HL-60/S4 treated with retinoic acid at 250 ng/mL for 4 days and 3 days (cell line): ENCODE results near the gene CNOT8.
"Not testable (repeated sequence)": the region's sequence is repeated elsewhere in the genome, so short reads cannot be mapped to it uniquely, and the experiment has no call there.

ENCODE experiments used
- in situ Hi-C: fragments of 300-500 bp; cut with MboI; formaldehyde crosslinking; loops from 2 replicates; pipeline ENCODE4 v1.7.0; 2022; ENCODE audit warnings: low sequenced_read_pairs

CNOT8 gene

DNA sequence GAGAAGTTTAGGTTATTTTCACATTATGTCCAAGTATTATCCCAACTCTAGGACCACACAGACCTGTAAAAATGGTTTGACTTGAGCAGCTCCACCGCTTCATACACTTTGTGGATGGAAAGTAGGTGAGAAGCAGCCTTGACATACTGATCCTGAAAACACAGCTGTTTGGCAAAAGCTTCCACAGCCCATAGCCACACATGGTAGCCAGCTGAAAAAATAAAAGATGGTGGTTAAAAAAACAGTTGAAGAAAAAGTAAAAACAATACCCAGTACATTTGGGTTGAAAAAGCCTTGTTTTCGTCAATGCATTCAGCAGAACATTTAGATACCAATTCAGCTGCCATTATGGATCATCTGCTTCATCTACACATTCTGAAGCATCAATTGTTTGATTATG lies 42.8 kb downstream of the CNOT8 start:
- in situ Hi-C loops: no loop called here

DNA sequence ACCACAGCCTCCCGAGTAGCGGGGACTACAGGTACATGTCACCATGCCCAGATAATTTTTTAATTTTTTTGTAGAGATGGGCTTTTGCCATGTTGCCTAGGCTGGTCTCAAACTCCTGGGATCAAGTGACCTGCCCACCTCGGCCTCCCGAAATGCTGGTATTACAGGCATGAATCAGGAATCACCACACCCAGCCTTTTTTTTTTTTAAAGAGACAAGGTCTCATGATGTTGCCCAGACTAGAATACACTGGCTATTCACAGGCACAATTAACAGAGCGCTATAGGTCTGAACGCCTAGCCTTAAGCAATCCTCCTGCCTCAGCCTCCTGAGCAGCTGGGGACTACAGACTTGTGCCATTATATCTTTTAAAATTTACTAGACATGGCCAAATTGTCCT lies 43.5 kb downstream of the CNOT8 start:
- in situ Hi-C loops: no loop called here

DNA sequence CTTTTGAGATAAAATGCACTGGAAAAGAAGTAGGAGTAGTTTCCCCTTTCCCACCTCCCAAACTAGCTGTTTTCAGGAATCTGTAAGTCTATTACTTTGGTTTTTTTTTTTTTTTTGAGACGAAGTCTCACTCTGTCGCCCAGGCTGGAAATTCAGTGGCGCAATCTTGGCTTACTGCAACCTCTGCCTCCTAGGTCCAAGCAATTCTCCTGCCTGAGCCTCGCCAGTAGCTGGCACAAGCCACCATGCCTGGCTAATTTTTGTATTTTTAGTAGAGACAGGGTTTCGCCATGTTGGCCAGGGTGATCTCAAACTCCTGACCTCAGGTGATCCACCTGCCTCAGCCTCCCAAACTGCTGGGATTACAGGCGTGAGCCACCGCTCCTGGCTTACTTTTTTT lies 47.2 kb downstream of the CNOT8 start:
- in situ Hi-C loops: not testable (repeated sequence)

- in situ Hi-C loops: no loop called here
These were observed 58.4 kb downstream of the CNOT8 start for GRCh38 chr5:154916874-154917273.

DNA sequence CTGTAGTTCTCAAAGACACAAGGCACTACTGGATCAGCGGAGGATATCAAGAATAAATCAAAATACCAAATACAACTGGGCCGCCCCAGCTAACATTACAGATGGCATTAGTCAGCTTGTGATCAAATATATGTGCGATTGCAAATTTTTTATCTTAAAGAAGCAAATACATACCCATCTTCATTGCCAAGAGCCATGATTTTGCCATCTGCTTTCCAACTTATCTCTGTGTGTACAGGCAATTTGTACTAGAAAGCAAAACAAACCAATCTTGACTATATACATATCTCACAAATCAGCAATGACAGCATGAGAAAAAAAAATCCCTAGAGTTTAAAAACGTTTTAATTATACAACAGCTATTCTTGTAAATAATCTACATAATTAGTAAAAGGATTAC lies 59.3 kb downstream of the CNOT8 start:
- in situ Hi-C loops: no loop called here

DNA sequence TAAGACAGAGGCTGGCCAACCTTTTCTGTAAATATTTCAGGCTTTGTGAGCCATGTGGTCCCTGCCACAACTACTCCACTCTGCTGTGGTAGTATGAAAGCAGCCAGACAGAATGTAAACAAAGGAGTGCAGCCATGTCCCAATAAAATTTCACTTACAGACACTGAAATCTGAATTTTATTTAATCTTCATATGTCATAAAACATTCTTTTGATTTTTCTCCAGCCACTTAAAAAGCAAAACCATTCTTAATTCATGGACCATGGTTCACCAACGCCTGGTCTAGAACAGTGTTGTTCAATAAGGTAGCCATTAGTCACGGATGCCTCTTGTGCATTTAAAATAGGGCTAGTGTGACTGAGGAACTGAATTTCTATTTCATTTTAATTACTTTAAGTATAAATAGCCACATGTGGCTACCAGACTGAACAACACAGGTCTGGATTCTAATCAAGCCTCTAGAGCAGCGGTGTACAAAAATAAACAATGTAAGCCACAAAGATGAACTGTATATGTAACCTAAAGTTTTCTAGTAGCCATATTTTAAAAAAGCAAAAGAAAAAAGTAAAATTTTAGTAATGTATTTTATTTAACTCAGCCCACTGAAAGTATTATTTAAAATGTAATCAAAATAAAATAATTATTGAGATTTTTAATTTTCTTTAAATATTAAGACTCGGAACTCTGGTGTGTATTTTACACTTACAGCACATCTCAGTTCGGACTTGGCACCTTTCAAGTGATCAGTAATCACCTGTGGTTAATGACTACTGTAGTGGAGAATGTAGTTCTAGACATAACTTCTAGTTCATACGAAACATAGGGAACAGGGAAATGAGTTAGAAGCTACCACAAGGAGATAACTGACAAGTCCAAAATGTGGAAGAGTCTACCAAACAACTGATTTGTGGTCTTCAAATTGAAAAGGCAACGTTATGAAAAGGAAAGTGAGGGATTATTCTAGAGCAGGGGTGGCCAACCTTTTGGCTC lies 65.3 kb downstream of the CNOT8 start:
- in situ Hi-C loops: no loop called here
